Parathyroid adenoma (tissue), 2 donors: ENCODE results near the gene VNN1.
"Not testable (repeated sequence)": the region's sequence is repeated elsewhere in the genome, so short reads cannot be mapped to it uniquely, and the experiment has no call there.

Experiments used
- H2AFZ ChIP-seq: fragments of 300-600 bp; sonication (generic); one replicate; pipeline ENCODE4 v1.7.0; 2017; ENCODE audit warnings: antibody characterized with exemption, mild to moderate bottlenecking
- H3K27ac ChIP-seq: fragments of 300-600 bp; sonication (generic); one replicate; pipeline ENCODE4 v1.7.0; 2017
- H3K27me3 ChIP-seq: fragments of 300-600 bp; sonication (generic); one replicate; pipeline ENCODE4 v1.7.0; 2017; ENCODE audit warnings: low read length; ENCODE audit not compliant: control insufficient read depth, insufficient read depth
- H3K36me3 ChIP-seq: fragments of 300-600 bp; sonication (generic); one replicate; pipeline ENCODE4 v1.7.0; 2017; ENCODE audit warnings: low read length; ENCODE audit not compliant: control insufficient read depth, insufficient read depth
- H3K4me1 ChIP-seq: fragments of 300-600 bp; sonication (generic); one replicate; pipeline ENCODE4 v1.7.0; 2017; ENCODE audit warnings: control low read depth
- H3K4me2 ChIP-seq: fragments of 300-600 bp; sonication (generic); one replicate; pipeline ENCODE4 v1.7.0; 2017; ENCODE audit warnings: low read length
- H3K4me3 ChIP-seq: fragments of 300-600 bp; sonication (generic); one replicate; pipeline ENCODE4 v1.7.0; 2017; ENCODE audit warnings: low read depth, low read length
- H3K79me2 ChIP-seq: fragments of 300-600 bp; sonication (generic); one replicate; pipeline ENCODE4 v1.7.0; 2017; ENCODE audit warnings: control low read depth
- H3K9ac ChIP-seq: fragments of 300-600 bp; sonication (generic); one replicate; pipeline ENCODE4 v1.7.0; 2017; ENCODE audit warnings: mild to moderate bottlenecking
- H3K9me3 ChIP-seq: fragments of 300-600 bp; sonication (generic); one replicate; pipeline ENCODE4 v1.7.0; 2017; ENCODE audit warnings: low read length; ENCODE audit not compliant: control insufficient read depth
- TF ChIP-seq, protein P1 (sequence below): fragments of 300-600 bp; sonication (generic); IDR thresholded peaks from one replicate; pipeline ENCODE4 v1.7.0; 2017; ENCODE audit warnings: antibody characterized with exemption, mild to moderate bottlenecking
- donor health status: primary hyperparathyroidism.

The VNN1 gene

DNA sequence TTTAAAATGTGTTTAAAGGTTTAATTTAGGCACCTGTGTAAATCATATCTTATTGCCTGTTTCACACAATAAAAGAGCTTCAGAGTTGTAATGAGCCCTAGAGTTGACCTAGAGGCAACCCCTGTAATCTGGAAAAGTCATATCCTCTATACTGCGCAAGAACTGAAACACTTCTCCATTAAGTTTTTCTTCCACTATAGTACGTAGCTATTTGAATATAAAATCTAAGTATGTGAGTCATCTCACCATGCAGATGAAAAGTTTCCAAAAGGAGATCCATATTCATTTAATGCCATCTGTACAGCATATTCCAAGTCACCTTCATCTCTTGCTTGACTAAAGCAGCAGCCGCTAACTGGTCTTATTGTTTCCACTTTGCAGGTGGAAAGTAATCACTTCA lies 28.8 kb downstream of the VNN1 start:
- no peak overlapping the region for H3K9ac ChIP-seq
- no peaks in the 10 kb centered on the region for H3K4me1 ChIP-seq
- no peaks in the 10 kb centered on the region for H3K27me3 ChIP-seq
- H3K4me2 ChIP-seq = no peak overlapping the region
- TF ChIP-seq, protein P1, sequence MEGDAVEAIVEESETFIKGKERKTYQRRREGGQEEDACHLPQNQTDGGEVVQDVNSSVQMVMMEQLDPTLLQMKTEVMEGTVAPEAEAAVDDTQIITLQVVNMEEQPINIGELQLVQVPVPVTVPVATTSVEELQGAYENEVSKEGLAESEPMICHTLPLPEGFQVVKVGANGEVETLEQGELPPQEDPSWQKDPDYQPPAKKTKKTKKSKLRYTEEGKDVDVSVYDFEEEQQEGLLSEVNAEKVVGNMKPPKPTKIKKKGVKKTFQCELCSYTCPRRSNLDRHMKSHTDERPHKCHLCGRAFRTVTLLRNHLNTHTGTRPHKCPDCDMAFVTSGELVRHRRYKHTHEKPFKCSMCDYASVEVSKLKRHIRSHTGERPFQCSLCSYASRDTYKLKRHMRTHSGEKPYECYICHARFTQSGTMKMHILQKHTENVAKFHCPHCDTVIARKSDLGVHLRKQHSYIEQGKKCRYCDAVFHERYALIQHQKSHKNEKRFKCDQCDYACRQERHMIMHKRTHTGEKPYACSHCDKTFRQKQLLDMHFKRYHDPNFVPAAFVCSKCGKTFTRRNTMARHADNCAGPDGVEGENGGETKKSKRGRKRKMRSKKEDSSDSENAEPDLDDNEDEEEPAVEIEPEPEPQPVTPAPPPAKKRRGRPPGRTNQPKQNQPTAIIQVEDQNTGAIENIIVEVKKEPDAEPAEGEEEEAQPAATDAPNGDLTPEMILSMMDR = no peak
- H3K36me3 ChIP-seq = no peaks in the 10 kb centered on the region
- H3K27ac ChIP-seq = no peak overlapping the region
- H3K79me2 ChIP-seq = no peaks in the 10 kb centered on the region
- no peak overlapping the region for H3K4me3 ChIP-seq
- H2AFZ ChIP-seq = no peak overlapping the region
- no peaks in the 10 kb centered on the region for H3K9me3 ChIP-seq

DNA sequence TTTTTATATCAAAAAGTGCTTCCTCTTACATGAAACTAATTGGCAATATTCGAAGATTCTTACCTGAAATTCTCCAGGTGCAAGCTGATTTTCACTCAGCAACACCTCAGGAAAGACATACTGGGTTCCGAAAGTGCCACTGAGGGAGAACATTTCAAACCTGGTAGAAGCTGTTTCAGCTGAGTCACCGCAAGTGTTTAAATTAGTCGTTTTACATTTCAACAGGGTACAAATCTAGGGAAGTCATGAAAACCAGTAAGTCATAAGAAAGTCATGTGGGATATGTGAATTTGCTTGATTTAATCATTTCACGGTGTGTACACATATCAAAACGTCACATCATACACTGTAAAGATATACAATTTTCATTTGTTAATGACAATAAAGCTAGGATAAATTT lies 29.6 kb downstream of the VNN1 start:
- no peaks in the 10 kb centered on the region for H3K36me3 ChIP-seq
- H3K27me3 ChIP-seq = no peaks in the 10 kb centered on the region
- no peak overlapping the region for H2AFZ ChIP-seq
- no peaks in the 10 kb centered on the region for H3K4me1 ChIP-seq
- TF ChIP-seq, protein P1 = no peak
- H3K27ac ChIP-seq = no peak overlapping the region
- H3K79me2 ChIP-seq = no peaks in the 10 kb centered on the region
- H3K4me3 ChIP-seq = no peak overlapping the region
- no peaks in the 10 kb centered on the region for H3K9me3 ChIP-seq
- no peak overlapping the region for H3K4me2 ChIP-seq
- no peak overlapping the region for H3K9ac ChIP-seq

GRCh38 chr6:132683543-132683942 lies 30.3 kb downstream of the VNN1 start:
- no peak overlapping the region for H3K4me3 ChIP-seq
- no peaks in the 10 kb centered on the region for H3K4me1 ChIP-seq
- no peak overlapping the region for H3K27ac ChIP-seq
- H3K9me3 ChIP-seq = no peaks in the 10 kb centered on the region
- H3K9ac ChIP-seq = no peak overlapping the region
- no peaks in the 10 kb centered on the region for H3K36me3 ChIP-seq
- no peak overlapping the region for H3K4me2 ChIP-seq
- H3K79me2 ChIP-seq = no peaks in the 10 kb centered on the region
- TF ChIP-seq, protein P1 = no peak
- H3K27me3 ChIP-seq = no peaks in the 10 kb centered on the region
- H2AFZ ChIP-seq = no peak overlapping the region

GRCh38 chr6:132679094-132679493 lies 34.8 kb downstream of the VNN1 start:
- not testable (repeated sequence) for H3K9ac ChIP-seq, H2AFZ ChIP-seq, H3K27ac ChIP-seq, H3K4me1 ChIP-seq, H3K79me2 ChIP-seq, H3K27me3 ChIP-seq, H3K4me3 ChIP-seq, H3K4me2 ChIP-seq, H3K36me3 ChIP-seq, H3K9me3 ChIP-seq

- no peak overlapping the region for H3K9ac ChIP-seq
- H3K79me2 ChIP-seq = no peaks in the 10 kb centered on the region
- H3K27ac ChIP-seq = no peak overlapping the region
- no peaks in the 10 kb centered on the region for H3K36me3 ChIP-seq
- no peaks in the 10 kb centered on the region for H3K4me1 ChIP-seq
- H3K27me3 ChIP-seq = no peaks in the 10 kb centered on the region
- no peak overlapping the region for H3K4me3 ChIP-seq
- H3K9me3 ChIP-seq = no peaks in the 10 kb centered on the region
- no peak overlapping the region for H3K4me2 ChIP-seq
- TF ChIP-seq, protein P1 = no peak
- H2AFZ ChIP-seq = no peak overlapping the region
These were observed 38.1 kb downstream of the VNN1 start for GRCh38 chr6:132675749-132676148.
